Endothelial cell of umbilical vein (primary cell): Measurements from ENCODE around the gene SV2C. TPM values are rescaled to one million over a fixed set of nuclear protein-coding genes. Genes with fewer than 3 reads are reported as not detected.

Experiments used
- BruUV-seq: library from RNA; stranded (reverse); fragments of 400-500 nt; replicated peaks from 2 replicates; lab custom pipeline; 2021; lab: Mats Ljungman, UMichigan
- CTCF ChIA-PET: fragments of 300-600, 350-600 bp; sonication (Branson Sonifier 250); formaldehyde crosslinking; loops from one replicate; lab custom pipeline; 2021; ENCODE audit warnings: antibody characterized with exemption, inconsistent platforms; lab: Charles Lee
- POLR2A ChIA-PET: fragments of 300-600, 350-600 bp; sonication (Branson Sonifier 250); formaldehyde crosslinking; loops from one replicate; lab custom pipeline; 2021; ENCODE audit warnings: antibody characterized with exemption, inconsistent platforms; lab: Charles Lee
- DNase-seq: peaks from one replicate; pipeline ENCODE4 v3.0.0-alpha.2; 2011; ENCODE audit warnings: low read depth, low spot score
- FAIRE-seq: peaks from 2 replicates; lab custom pipeline; 2011; peaks lifted over from hg19 to GRCh38; lab: Jason Lieb, UNC
- H2AFZ ChIP-seq: 2 replicates; pipeline ENCODE4 v1.6.0; 2012; ENCODE audit warnings: low read depth, low read length, control low read depth, inconsistent platforms
- H3K27ac ChIP-seq: 2 replicates; pipeline ENCODE4 v1.5.1; 2011; ENCODE audit warnings: low read depth, mild to moderate bottlenecking, control low read depth, low read length, moderate library complexity; ENCODE audit not compliant: insufficient read depth
- H3K27me3 ChIP-seq, 2 experiments: 2 replicates each; pipeline versions ENCODE4 v1.6.0 to v1.6.1; 2011; ENCODE audit warnings: low read length in 2 of 2, mixed read lengths in 1 of 2; ENCODE audit not compliant: control insufficient read depth in 2 of 2, insufficient read depth in 2 of 2
- H3K36me3 ChIP-seq, 2 experiments: 2 replicates in 1 of 2; 3 replicates in 1 of 2; pipeline ENCODE4 v1.5.1; 2011; ENCODE audit warnings: low read length in 2 of 2, mild to moderate bottlenecking in 1 of 2, moderate library complexity in 1 of 2; ENCODE audit not compliant: control insufficient read depth in 2 of 2, insufficient read depth in 2 of 2; ENCODE audit errors: extremely low read depth in 1 of 2
- H3K4me1 ChIP-seq: 3 replicates; pipeline ENCODE4 v1.5.1; 2011; ENCODE audit warnings: mild to moderate bottlenecking, low read length; ENCODE audit not compliant: control insufficient read depth, insufficient read depth; ENCODE audit errors: extremely low read depth
- H3K4me2 ChIP-seq: 2 replicates; pipeline ENCODE4 v1.6.1; 2011; ENCODE audit warnings: low read length, control low read depth, mixed read lengths; ENCODE audit not compliant: insufficient read depth
- H3K4me3 ChIP-seq, 3 experiments: fragments of 200-600 bp in 1 of 3; sonication (generic), shearing (Covaris generic) in 1 of 3; replicated peaks in 1 of 3; 2 replicates each; pipeline ENCODE4 v1.5.1; 2011 to 2016; ENCODE audit warnings: control low read depth in 3 of 3, low read length in 3 of 3, mild to moderate bottlenecking in 2 of 3, inconsistent platforms in 1 of 3, low read depth in 1 of 3, moderate library complexity in 1 of 3; ENCODE audit not compliant: insufficient read depth in 1 of 3
- H3K79me2 ChIP-seq: 2 replicates; pipeline ENCODE4 v1.6.0; 2012; ENCODE audit warnings: low read length, inconsistent platforms; ENCODE audit not compliant: control insufficient read depth, insufficient read depth
- H3K9ac ChIP-seq: replicated peaks from 2 replicates; pipeline ENCODE3; 2011; ENCODE audit warnings: low read length, control low read depth; ENCODE audit not compliant: insufficient read depth; ENCODE audit errors: extremely low read depth
- H3K9me1 ChIP-seq: replicated peaks from 3 replicates; pipeline ENCODE4 v1.6.0; 2011; ENCODE audit warnings: mild to moderate bottlenecking, low read length; ENCODE audit not compliant: control insufficient read depth, insufficient read depth; ENCODE audit errors: extremely low read depth
- H3K9me3 ChIP-seq: replicated peaks from 2 replicates; pipeline ENCODE4 v1.5.1; 2012; ENCODE audit warnings: low read length, inconsistent platforms; ENCODE audit not compliant: control insufficient read depth, insufficient read depth
- H4K20me1 ChIP-seq: replicated peaks from 2 replicates; pipeline ENCODE3; 2011; ENCODE audit warnings: mild to moderate bottlenecking, low read length; ENCODE audit not compliant: control insufficient read depth, insufficient read depth; ENCODE audit errors: extremely low read depth
- EZH2 ChIP-seq: IDR thresholded peaks from 2 replicates; pipeline ENCODE4 v1.6.1; 2012; ENCODE audit warnings: borderline replicate concordance, low read depth, mild to moderate bottlenecking, moderate library complexity, low read length, inconsistent platforms; ENCODE audit not compliant: severe bottlenecking
- FOS ChIP-seq: IDR thresholded peaks from 2 replicates; pipeline ENCODE4 v1.6.1; 2011; ENCODE audit warnings: mild to moderate bottlenecking, low read length, moderate library complexity, borderline replicate concordance; ENCODE audit not compliant: insufficient read depth
- GATA2 ChIP-seq: IDR thresholded peaks from 2 replicates; pipeline ENCODE4 v1.7.0; 2011; ENCODE audit warnings: low read depth, mild to moderate bottlenecking, moderate library complexity, mixed read lengths, low read length; ENCODE audit not compliant: insufficient read length, insufficient read depth
- JUN ChIP-seq: IDR thresholded peaks from 2 replicates; pipeline ENCODE4 v1.6.1; 2011; ENCODE audit warnings: borderline replicate concordance, low read depth; ENCODE audit not compliant: insufficient read length, insufficient read depth
- MYC ChIP-seq: IDR thresholded peaks from one replicate; pipeline ENCODE4 v1.6.1; 2011; ENCODE audit warnings: mild to moderate bottlenecking, low read depth, low read length
- POLR2A ChIP-seq: IDR thresholded peaks from 2 replicates; pipeline ENCODE4 v1.6.1; 2012; ENCODE audit warnings: low read depth, mild to moderate bottlenecking, control low read depth, low read length
- POLR2AphosphoS5 ChIP-seq: IDR thresholded peaks from 2 replicates; pipeline ENCODE4 v1.6.1; 2012; ENCODE audit warnings: low read depth, mild to moderate bottlenecking, control low read depth, low read length, moderate library complexity; ENCODE audit not compliant: insufficient read depth
- dilution Hi-C: fragments of 300-500 bp; cut with MboI; formaldehyde crosslinking; loops from one replicate; pipeline ENCODE4 v1.15.0; 2019; ENCODE audit warnings: low sequenced_read_pairs; ENCODE audit not compliant: extremely low pct_ligation_motif_present
- intact Hi-C: fragments of 100-400 bp; cut with micrococcal nuclease; formaldehyde crosslinking; loops from one replicate; pipeline ENCODE4 v1.10.0; 2022
- polyA plus RNA-seq, 4 experiments: library from polyadenylated mRNA; depleted of rRNA in 3 of 4; stranded (reverse) in 3 of 4; unstranded in 1 of 4; fragments of >200 nt; gene quantifications; 2 replicates each; pipeline versions ENCODE4 v1.2.1 to v1.2.3, GENCODE V29; 2011 to 2012; ENCODE audit warnings: missing spikeins in 1 of 4
- total RNA-seq: library from RNA; stranded (reverse); gene quantifications from 2 replicates; pipeline ENCODE4 v1.2.3, GENCODE V29; 2021
- TF ChIP-seq, protein P1 (sequence below): IDR thresholded peaks from 2 replicates; pipeline ENCODE4 v1.6.1; 2011; ENCODE audit not compliant: insufficient read depth, insufficient read length
- TF ChIP-seq, protein P2 (sequence below), 2 donors: IDR thresholded peaks; 1 replicate in 1 of 2; 2 replicates in 1 of 2; pipeline ENCODE4 v1.5.1; 2011; ENCODE audit warnings: low read length in 2 of 2, mild to moderate bottlenecking in 2 of 2, moderate library complexity in 2 of 2, control low read depth in 1 of 2, inconsistent platforms in 1 of 2, low read depth in 1 of 2; ENCODE audit not compliant: insufficient read depth in 1 of 2; ENCODE audit errors: extremely low read depth in 1 of 2

SV2C gene
- total and polyA plus RNA-seq, 2 donors (not counting 3 experiments of a cell fraction or from before 2014, with no cell fraction given) = not detected

DNA sequence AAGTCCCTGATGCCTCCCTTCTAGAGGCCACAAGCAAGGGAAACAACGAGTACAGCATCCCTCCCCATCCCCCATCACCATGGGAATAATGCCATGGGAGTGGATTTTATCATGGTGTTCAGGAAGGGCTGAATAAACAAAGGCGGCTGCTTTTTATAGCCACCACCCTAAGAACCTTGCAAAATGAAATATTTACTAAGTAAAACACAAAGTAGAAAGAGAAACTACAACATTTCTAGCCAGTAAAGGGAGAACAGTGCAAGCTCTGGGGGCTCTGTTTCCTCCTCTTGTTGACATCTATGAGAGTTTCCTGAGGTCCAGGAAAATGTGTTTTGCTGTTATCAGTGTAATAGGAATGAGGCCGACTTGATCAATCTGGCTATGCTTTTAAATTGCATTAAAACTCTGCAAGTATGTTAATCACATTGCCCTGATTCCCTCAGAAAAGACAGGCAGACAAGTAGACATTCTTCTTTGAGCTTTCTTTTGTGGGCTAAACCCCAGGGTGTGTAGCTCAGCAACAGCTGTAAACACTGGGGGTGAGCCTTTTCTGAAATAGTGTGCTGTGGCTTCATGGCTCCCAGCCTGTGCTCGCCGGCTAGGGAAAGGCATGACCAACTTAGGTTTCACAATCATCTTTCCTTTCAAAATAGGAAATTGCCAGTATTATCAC is 31.1 kb downstream of the SV2C start:
- H3K9me1 ChIP-seq = no peaks in the 10 kb centered on the region
- H3K9me3 ChIP-seq = no peaks in the 10 kb centered on the region
- H3K27me3 ChIP-seq = no peaks in the 10 kb centered on the region
- no peak for FAIRE-seq
- no peak overlapping the region for H3K4me3 ChIP-seq
- H3K79me2 ChIP-seq = no peaks in the 10 kb centered on the region
- no peak overlapping the region for H3K27ac ChIP-seq
- peak overlapping the region; percentile 39 for H3K4me2 ChIP-seq
- POLR2A ChIA-PET = no interaction called here
- TF ChIP-seq MYC = no peak
- TF ChIP-seq POLR2A = no peak
- TF ChIP-seq, protein P1, sequence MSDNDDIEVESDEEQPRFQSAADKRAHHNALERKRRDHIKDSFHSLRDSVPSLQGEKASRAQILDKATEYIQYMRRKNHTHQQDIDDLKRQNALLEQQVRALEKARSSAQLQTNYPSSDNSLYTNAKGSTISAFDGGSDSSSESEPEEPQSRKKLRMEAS = no peak
- no peak for TF ChIP-seq EZH2
- TF ChIP-seq, protein P2, sequence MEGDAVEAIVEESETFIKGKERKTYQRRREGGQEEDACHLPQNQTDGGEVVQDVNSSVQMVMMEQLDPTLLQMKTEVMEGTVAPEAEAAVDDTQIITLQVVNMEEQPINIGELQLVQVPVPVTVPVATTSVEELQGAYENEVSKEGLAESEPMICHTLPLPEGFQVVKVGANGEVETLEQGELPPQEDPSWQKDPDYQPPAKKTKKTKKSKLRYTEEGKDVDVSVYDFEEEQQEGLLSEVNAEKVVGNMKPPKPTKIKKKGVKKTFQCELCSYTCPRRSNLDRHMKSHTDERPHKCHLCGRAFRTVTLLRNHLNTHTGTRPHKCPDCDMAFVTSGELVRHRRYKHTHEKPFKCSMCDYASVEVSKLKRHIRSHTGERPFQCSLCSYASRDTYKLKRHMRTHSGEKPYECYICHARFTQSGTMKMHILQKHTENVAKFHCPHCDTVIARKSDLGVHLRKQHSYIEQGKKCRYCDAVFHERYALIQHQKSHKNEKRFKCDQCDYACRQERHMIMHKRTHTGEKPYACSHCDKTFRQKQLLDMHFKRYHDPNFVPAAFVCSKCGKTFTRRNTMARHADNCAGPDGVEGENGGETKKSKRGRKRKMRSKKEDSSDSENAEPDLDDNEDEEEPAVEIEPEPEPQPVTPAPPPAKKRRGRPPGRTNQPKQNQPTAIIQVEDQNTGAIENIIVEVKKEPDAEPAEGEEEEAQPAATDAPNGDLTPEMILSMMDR (IDR thresholded peaks at IDR 0.05; ENCODE audit: extremely low read depth in 1 of 2, insufficient read depth in 1 of 2, low read depth in 1 of 2, low read length in 2 of 2) = no peak
- TF ChIP-seq JUN = no peak
- no peak for TF ChIP-seq POLR2AphosphoS5
- TF ChIP-seq GATA2 = no peak
- no peak for TF ChIP-seq FOS
- no peaks in the 10 kb centered on the region for H3K36me3 ChIP-seq
- H3K4me1 ChIP-seq = peaks cover 2% of the 10 kb centered on the region
- CTCF ChIA-PET = no interaction called here
- DNase-seq = peak; percentile 71
- H2AFZ ChIP-seq = no peak overlapping the region
- intact Hi-C loops = loop anchor here (1.0 to 5.0 kb wide), 2 partner anchors 38 to 53 kb away; no protein-coding TSS in a partner anchor
- dilution Hi-C loops = no loop called here
- H3K9ac ChIP-seq = no peak overlapping the region
- no peaks in the 10 kb centered on the region for H4K20me1 ChIP-seq
- BruUV-seq = no TSS peak
